SHP77 treated with DMSO at 0.1 percent for 48 hours (cell line): ENCODE data around the gene GP2.
A peak's percentile ranks its signal among the peaks of the same experiment; 100 is the strongest.

Source experiments
- DNase-seq: peaks from one replicate; lab custom pipeline; 2025; lab: John Stamatoyannopoulos, UW

Gene GP2

DNA sequence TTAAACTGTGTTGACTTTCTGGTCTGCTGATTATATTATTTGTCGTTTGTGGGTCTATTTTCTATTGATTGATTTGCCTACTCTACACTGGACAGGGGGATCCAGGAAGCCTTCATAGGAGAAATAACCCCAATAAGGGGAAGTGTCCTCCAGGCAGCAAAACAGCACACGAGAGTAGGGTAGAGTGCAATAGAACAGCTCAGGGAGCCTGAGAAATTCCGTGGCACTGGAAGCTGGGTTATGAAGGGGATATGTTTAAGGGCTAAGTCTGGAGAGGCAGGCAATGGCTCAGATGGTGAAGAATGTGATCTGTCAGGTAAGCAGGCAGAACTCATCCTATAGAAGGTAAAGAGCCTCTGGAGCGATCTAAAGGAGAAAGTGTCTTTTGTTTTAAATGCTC is 20.9 kb downstream of the GP2 start:
- no peak for DNase-seq

DNA sequence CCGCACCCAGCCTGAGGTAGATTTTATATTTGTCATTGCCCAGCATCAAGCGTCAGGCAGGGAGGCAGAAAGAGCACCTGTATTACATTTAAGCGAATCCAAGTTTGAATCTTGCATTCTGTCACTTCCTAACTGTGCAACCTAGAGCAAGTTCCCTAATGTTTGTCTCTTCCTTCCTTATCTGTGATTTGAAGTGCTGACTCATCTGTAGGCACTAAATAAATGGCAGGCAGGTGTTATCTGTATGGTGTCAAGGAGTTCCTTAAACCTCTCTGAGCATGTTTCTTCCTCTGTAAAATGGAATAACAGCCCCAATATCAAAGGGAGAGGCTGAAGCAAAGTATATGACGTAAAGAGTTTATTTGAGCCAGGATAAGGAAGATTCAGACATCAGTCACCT is 24.3 kb downstream of the GP2 start:
- DNase-seq, result no peak

DNA sequence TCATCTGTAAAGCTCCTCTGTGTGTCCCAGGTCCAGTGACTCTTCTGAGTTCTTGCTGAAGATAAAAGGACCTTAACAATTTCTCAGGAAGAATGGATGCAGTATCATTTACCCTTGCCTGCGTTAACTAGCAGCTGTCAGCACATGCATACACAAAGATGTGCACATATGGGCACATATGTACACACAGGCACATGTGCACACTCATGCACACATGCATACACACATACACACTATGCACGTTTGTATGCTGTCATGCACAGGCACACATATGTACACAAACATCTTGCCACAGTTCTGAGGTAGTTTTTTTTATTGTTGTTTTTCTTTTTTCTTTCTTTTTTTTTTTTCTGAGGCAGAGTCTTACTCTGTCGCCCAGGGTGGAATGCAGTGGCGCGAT is 24.9 kb downstream of the GP2 start:
- no peak for DNase-seq

DNA sequence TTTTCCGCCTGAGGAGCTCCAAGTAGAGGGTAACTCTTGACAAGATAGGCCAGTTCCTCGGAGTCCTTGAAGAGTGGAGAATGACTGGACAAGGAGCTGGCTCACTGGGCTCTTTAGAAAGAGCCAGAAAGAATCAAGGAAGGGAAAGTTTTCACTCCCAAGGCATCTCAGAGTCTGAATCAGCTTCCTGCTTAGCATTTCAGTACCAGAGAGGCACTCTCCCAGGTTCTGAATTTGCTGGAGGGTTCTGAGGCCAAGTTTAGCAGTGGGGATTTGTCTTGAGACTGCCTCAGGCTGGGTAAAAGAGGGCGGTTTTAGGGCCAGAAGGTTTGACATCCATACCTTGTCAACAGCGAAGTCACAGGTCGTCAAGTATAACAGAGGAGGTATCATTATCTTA is 25.5 kb downstream of the GP2 start:
- DNase-seq, result no peak

DNA sequence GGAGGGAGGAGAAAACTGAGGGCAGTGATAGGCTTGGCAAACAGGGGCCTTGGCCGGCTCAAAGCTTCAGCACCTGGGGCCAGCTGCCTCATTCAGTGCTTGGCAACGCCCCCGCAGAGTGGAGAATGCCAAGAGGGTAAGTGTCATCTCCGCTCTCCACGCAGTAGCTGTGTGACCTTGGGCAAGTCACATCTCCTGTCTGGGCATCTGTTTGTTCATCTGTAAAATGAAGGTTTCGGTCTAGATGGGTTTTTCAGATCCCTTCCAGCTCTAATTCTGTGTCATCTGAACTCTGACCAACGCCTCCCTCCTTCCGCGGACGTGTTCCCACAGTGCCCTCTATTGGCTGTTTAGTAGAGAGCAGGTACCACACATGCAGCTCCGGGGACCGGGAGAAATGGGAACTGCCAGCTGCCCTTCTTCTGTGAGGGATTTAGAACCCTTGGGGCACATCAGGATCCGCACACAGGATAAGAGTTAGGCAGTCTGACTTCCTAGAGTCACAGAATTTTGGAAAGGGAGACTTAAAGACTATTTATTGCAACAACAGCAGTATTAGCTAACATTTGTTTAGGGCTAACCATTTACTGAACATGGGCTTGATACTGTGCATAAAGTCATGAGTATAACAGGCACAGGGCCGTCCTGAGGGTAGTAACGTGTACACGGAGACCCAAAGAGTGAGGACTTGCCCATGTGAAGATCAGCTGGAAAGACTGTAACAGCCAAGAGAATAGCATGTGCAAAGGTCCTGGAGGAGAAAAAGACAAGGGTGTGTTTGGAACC is 26.8 kb downstream of the GP2 start:
- DNase-seq, result peak; percentile 92

DNA sequence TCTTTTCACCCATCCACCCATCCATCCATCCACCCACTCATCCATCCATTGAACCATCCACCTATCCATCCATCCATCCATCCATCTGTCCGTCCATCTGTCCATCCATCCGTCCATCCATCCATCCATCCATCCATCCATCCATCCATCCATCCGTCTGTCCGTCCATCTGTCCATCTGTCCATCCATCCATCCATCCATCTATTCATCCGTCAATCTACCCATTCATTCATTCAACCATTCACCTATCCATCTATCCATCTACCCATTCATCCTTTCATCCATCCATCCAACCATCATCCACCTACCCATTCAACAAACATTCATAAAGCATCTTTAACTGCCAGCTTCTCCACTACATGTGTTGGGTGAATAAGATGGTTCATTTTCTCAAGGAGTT is 28.9 kb downstream of the GP2 start:
- no peak for DNase-seq

DNA sequence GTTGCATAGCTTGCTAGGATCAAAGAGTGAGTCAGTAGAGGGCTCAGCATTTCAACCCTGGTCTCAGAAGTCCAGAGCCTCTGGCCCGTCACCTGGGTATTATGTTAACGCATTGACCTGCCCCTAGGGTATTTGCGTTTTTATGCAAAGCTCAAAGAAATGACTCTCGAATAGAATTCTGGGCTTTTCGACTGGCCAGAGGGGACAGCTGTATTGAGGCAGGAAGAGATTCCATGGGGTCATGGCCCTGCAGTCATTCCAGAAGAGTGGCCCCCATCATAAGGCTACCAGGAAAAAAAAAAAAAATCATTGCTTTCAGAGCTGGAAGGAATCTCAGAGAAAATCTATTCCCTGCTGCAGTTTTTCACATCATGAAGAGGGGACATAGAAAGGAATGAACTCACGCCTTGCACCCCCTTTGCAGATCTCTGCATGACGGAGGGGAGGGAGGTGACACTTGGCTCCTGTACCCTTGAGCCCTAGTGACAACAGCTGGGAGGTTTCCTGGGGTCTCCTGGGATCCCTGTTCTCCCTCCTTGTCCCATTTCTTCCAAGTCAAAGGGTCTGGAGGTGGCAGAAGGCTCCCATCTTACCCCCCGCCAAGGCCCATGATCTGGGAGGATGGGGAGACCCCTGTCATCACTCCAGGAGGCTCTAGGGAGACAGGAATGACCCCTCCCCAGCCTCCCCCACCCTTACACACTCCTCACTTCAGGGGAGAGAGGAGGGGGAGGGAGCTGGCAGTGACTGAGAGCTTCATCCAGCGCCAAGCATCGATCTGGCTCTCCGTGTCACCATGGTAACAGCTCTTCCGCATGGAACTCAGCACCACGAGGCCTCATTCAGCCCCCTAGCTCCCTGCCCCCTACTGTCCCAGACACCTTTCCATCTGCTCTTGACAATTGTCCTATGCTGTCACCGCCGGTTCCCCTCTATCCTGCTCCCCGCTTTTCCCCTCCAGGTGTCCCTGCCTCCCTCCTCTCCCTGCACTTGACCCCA is 35.8 kb downstream of the GP2 start:
- no peak for DNase-seq

DNA sequence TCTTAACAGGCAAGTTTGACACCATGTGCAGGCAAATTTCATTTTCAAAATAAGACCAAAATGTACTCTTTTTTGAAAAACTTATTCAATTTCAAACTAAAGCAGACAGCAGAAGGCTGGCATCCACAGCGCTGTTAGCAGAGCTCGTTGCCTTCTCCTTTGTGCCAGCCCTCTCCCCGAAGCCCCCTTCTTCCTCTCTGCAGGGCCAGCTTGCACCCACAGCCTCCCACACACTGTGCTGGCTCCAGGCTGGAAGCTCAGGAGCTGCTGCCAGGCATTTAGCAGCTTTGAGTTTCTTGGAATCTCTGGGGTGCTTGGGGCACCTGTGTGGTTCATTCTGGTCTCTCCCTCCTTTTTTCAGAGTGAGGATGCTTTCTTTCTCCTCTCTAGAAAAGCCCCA is 37.7 kb downstream of the GP2 start:
- no peak for DNase-seq

DNA sequence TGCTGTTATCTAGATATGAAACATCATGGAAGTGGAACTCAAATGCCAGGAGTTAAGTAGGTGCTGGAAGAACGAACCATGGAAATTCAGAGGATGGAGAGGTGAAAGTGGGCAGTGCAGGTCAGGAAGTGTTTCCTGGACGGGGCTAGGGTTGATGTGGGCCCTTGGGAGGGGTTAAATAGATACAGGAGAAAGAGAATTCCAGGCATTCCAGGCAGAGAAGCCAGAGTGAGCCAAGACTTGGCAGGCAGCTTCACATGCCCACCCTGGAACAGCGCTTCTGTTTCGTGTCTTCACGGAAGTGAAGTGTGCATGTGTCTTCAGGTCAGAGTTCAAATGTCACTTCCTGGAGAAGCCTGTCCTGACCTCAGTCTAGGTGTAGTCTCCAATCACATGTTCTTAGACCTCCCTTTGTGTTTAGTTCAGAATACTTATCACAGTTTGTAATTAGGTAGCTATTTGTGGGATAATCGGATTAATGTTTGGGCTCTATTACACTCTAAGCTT is 41.3 kb downstream of the GP2 start:
- no peak for DNase-seq

DNA sequence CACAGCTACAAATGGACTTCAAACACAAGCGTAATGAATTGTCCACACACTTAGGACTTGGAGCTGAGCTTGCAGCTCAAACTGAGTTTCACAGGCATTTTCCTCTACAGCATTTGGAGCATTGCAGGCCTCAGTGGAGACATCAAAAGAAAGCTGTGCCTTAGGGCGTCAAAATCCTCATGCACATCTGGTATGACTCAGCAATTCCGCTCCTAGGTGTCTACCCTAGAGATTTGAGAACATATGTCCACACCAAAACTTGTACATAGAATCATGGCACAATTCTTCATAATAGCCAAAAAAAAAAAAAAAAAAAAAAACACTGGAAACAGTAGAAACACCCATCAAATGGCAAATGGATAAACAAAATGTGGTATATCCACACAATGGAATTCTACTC is 47.1 kb downstream of the GP2 start:
- DNase-seq, result no peak

DNA sequence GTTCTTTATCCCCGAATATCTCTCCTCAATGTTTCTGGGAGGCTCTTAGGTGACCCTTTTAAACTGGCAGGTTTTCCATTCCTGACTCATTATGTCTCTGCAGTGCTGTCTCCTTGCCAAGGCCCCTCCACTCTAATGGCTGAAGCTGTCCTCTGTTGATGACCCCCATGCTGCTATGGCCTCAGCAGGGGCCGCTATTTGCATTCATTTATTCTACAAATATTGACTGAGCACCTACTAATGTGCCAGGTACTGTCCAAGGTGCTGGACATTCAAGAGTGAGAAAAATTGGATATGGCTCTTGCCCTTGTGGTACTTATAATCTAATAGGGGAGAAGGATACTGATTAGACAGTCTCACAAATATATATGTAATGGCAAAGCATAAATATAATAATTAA is 55.4 kb downstream of the GP2 start:
- no peak for DNase-seq

DNA sequence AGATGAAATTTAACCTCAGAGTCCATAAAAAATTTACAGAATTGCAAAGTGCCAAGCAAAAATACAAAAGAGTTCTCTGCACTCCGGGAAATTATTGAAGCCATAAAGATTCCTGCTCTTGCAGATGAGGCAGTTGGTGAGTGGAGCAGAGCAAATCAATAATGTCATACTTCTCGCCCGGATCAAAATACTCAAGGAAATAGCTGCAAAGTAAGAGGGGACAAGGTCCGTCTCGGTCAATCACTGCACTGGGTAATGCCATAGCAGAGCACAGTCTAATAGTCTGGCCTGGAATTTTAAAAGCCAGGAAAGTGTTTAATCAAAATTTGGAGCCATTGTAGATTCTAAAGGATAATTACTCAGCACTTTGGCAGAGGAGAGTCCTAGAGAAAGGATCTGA is 58.9 kb downstream of the GP2 start:
- DNase-seq, result no peak

DNA sequence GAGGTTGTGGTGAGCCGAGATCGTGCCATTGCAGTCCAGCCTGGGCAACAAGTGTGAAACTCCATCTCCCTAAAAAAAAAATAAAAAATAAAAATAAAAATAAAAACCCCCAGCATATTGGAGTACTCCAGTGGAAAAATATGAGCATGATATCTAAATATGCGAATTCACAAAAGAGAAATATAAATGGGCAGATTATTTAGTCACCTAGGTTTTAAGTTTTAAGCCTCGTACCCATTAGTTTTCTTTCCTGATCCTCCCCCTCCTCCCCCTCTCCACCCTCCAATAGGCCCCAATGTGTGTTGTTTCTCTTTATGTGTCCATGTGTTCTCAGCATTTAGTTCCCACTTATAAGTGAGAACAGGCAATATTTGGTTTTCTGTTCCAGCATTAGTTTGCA is 62.3 kb downstream of the GP2 start:
- DNase-seq, result no peak

DNA sequence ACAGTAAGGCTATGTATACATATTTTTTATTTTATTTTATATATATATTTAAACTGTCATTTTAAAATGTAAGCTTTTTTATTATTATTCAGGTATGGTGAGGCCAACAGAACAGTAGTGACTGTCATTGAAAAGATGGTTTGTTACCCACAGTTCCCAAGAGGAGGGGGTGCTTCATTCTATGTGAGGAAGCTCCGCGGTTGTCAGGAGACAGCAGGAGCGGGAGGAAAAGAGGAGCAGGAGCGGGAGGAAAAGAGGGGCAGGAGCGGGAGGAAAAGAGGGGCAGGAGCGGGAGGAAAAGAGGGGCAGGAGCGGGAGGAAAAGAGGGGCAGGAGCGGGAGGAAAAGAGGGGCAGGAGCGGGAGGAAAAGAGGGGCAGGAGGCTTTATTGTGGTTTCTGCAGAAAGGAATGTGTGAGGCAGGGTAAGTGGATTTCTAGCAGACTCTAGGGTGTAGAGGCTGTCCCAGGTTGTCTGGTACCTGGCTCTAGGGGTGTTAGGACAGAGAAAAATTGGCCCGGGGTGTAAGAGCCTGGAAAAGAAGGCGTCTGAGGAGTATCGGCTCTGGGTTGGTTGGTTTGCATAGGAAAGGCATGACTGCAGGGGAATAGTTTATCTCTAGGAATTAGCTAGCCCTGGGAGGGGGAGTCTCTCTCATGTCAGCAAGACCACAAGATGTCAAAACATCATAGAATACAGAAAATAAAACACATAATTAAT is 64.0 kb downstream of the GP2 start:
- DNase-seq, result no peak

DNA sequence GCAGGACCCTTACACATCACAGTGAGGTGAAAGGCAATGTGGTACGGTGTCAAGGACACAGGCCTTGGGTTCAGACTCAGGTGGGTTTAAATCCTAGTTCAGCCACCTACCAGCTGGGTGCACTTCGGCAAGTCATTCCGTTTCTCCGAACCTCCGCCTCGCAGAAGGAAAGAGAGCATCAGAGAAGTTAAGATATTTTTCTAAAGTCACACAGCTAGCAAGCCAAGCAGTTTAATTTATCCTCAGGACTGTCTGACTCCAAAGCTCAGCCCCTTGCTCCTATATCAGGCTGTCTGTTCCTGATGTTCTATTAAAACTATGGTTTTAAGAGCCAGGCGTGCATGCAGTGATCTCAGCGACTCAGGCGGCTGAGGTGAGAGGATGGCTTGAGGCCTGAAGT is 65.1 kb downstream of the GP2 start:
- DNase-seq, result no peak

DNA sequence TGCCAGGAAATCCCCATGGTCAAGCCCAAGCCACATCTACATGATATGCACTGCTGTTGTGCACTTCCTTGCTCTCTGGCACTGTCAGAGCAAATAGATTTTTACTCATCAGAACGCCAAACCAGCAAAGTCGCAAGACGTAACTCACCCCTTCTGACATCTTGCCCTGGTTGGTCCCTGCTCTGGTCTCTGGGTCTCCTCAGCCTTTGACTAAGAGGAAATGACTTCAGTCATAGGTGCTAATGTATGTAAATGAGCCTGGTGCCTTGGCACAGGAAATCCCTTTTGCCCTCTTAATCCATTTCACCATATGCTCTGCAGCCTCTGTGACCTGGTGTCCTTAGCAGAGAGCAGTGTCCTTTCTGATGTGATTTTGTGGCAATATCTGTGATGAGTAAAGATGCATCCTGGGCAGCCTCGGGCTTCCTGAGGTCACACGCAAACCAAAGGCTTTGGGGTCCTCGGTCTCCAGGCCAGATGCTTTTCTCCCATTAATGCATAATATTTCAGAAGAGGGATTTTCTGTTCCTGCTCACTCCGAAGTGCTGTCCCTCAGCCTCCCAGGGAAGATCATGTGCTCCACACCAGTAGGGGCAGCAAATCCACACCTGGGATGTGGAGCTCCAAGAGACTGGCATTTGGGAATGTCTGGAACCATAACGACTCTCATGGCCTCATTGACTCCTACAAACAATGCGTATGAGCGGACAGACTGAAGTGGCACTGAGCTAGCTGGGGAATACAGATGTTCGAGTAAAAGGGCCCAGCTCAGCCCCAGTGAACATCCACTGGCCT is 66.9 kb downstream of the GP2 start:
- no peak for DNase-seq
